Activated T-cell treated with anti-CD3 and anti-CD28 coated beads, Interleukin-2, amount 50 U/mL, for 4 hours (primary cell): ENCODE data around the gene RABGEF1. TPM values are rescaled to one million over a fixed set of nuclear protein-coding genes. Genes with fewer than 3 reads are reported as not detected.
"Not testable (repeated sequence)": the region's sequence is repeated elsewhere in the genome, so short reads cannot be mapped to it uniquely, and the experiment has no call there.

Experiments
- ATAC-seq, 2 donors: fragments of 200-7000 bp; cut with Tn5 transposase; one replicate each; pipeline ENCODE4 v1.10.0; 2021
- DNase-seq: peaks from one replicate; pipeline ENCODE4 v3.0.0-alpha.2; 2020
- H3K27me3 Mint-ChIP-seq: one replicate; pipeline ENCODE4 v1.8.0; 2021; ENCODE audit warnings: low read depth, mixed read lengths
- H3K36me3 Mint-ChIP-seq: one replicate; pipeline ENCODE4 v1.8.0; 2022; ENCODE audit warnings: mixed read lengths; ENCODE audit not compliant: insufficient read depth
- H3K4me1 Mint-ChIP-seq: one replicate; pipeline ENCODE4 v1.8.0; 2021; ENCODE audit warnings: low read depth, mixed read lengths
- H3K4me3 Mint-ChIP-seq: one replicate; pipeline ENCODE4 v1.8.0; 2021; ENCODE audit warnings: mild to moderate bottlenecking, moderate library complexity, mixed read lengths
- H3K9me3 Mint-ChIP-seq: one replicate; pipeline ENCODE4 v1.8.0; 2021; ENCODE audit warnings: mixed read lengths
- total RNA-seq, 3 donors: library from RNA; stranded (reverse); gene quantifications; one replicate each; pipeline ENCODE4 v1.2.1, GENCODE V29; 2021

RABGEF1 gene
- total RNA-seq, 3 donors from 2014 or later = 18.4 to 21.3 (median 18.8) TPM

GRCh38 chr7:66741710-66742049, 1.1 kb downstream of the RABGEF1 start:
- ATAC-seq (no peak), DNase-seq (no peak)
- Mint-ChIP-seq H3K4me3 (peak overlapping the region; percentile 97), H3K9me3 (no peaks in the 10 kb centered on the region), H3K4me1 (peaks cover 29% of the 10 kb centered on the region), H3K27me3 (no peaks in the 10 kb centered on the region), H3K36me3 (peaks cover 1% of the 10 kb centered on the region)

GRCh38 chr7:66742298-66742697, 1.8 kb downstream of the RABGEF1 start:
- H3K36me3 Mint-ChIP-seq, DNase-seq, H3K27me3 Mint-ChIP-seq, H3K9me3 Mint-ChIP-seq, ATAC-seq: not testable (repeated sequence)
- Mint-ChIP-seq H3K4me1 (peaks cover 26% of the 10 kb centered on the region), H3K4me3 (peak overlapping the region; percentile 63)

GRCh38 chr7:66743920-66744319, 3.4 kb downstream of the RABGEF1 start:
- Mint-ChIP-seq H3K4me3 (no peak overlapping the region), H3K36me3 (peaks cover 4% of the 10 kb centered on the region), H3K4me1 (peaks cover 31% of the 10 kb centered on the region), H3K27me3 (no peaks in the 10 kb centered on the region), H3K9me3 (no peaks in the 10 kb centered on the region)
- ATAC-seq (no peak), DNase-seq (no peak)

DNA sequence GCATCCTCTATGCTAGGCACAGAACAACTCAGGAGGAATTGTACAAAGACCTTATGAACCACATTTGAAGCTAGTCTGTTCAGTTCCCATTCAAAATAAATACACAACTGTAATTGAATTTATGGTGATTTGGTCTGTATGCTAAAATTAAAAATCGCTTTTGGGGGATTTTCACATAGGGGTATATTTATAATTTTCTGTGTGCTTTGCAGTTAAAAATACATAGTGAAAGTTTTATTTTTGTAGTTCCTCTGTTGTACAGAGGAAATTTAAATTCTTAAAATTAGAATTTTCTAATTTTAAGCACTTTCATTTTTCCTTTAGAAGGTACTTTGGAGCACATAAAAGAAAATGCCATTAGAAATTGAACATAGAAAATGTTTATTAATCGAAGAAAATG, 6.9 kb downstream of the RABGEF1 start:
- Mint-ChIP-seq H3K4me1 (peaks cover 28% of the 10 kb centered on the region), H3K27me3 (no peaks in the 10 kb centered on the region), H3K36me3 (peaks cover 7% of the 10 kb centered on the region), H3K9me3 (no peaks in the 10 kb centered on the region), H3K4me3 (no peak overlapping the region)
- DNase-seq (no peak), ATAC-seq (no peak)

DNA sequence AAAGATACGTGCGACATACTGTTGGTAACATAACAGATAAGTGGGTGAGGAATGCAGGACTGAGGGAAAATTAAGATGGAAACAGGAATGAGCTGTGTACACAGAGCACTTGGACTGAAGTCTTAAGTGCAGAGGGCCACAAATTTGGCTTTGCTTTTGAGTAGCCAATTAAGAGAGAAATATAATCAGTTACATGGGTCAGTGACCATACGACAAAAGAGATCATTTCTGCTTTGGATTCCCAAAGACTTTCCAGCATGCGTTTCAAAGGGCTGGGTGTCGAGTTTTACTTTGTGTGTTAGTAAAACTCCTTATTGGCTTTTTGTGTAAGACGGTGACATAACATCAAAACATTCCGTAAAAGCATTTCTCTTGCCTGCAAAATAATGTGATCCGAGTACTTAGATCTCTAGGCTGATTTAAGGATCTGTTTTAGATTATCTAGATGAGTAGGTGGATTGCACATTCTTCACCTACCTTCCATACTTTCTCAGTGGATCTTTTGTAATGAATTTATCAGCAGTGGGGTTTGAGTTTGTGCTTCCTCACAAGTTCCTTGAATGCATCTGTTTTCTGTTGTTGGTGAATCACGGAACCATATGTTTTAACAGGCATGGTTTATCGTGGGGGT, 7.5 kb downstream of the RABGEF1 start:
- Mint-ChIP-seq H3K9me3 (no peaks in the 10 kb centered on the region), H3K4me1 (peaks cover 30% of the 10 kb centered on the region), H3K36me3 (peaks cover 9% of the 10 kb centered on the region), H3K27me3 (no peaks in the 10 kb centered on the region), H3K4me3 (no peak overlapping the region)
- no peak for ATAC-seq
- DNase-seq = no peak

DNA sequence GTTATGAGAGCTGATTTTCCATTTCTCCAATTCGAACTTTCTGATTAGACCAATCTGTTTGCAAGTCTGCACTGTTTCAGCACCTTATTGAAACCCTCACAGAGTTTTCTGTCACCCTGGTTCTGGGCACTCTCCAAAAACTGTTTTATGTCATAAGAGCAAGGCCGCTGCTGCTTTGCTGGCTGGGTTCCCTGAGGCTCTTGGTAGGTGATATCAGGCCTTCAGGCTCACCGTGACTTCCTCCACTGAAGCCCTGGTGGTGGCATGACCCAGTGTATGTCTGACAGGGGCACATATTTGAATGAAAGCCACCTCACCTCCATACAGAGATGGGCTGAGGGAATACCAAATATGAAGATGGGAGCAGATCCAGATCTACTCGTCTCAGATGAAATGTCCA, 8.3 kb downstream of the RABGEF1 start:
- H3K27me3 Mint-ChIP-seq = no peaks in the 10 kb centered on the region

GRCh38 chr7:66751945-66752344, 11.4 kb downstream of the RABGEF1 start:
- DNase-seq = no peak
- Mint-ChIP-seq H3K27me3 (no peaks in the 10 kb centered on the region), H3K9me3 (no peaks in the 10 kb centered on the region), H3K4me3 (no peak overlapping the region), H3K4me1 (peaks cover 32% of the 10 kb centered on the region), H3K36me3 (peaks cover 7% of the 10 kb centered on the region)
- ATAC-seq = no peak

More for the DNA sequence above, 8.3 kb downstream of the RABGEF1 start:
- Mint-ChIP-seq H3K9me3 (no peaks in the 10 kb centered on the region), H3K36me3 (peaks cover 9% of the 10 kb centered on the region), H3K4me1 (peaks cover 31% of the 10 kb centered on the region), H3K4me3 (no peak overlapping the region)
- ATAC-seq (no peak), DNase-seq (no peak)

GRCh38 chr7:66754541-66754940, 14.0 kb downstream of the RABGEF1 start:
- Mint-ChIP-seq H3K4me3 (no peak overlapping the region), H3K4me1 (peaks cover 38% of the 10 kb centered on the region), H3K36me3 (peaks cover 7% of the 10 kb centered on the region), H3K27me3 (no peaks in the 10 kb centered on the region), H3K9me3 (no peaks in the 10 kb centered on the region)
- DNase-seq (no peak), ATAC-seq (no peak)

- ATAC-seq, H3K4me3 Mint-ChIP-seq, H3K9me3 Mint-ChIP-seq, H3K27me3 Mint-ChIP-seq, DNase-seq, H3K36me3 Mint-ChIP-seq: not testable (repeated sequence)
- H3K4me1 Mint-ChIP-seq = peaks cover 36% of the 10 kb centered on the region
Measured at GRCh38 chr7:66755059-66755458, 14.5 kb downstream of the RABGEF1 start.

GRCh38 chr7:66756227-66756626, 15.7 kb downstream of the RABGEF1 start:
- ATAC-seq, DNase-seq, H3K9me3 Mint-ChIP-seq, H3K36me3 Mint-ChIP-seq, H3K27me3 Mint-ChIP-seq, H3K4me3 Mint-ChIP-seq: not testable (repeated sequence)
- peaks cover 35% of the 10 kb centered on the region for H3K4me1 Mint-ChIP-seq

DNA sequence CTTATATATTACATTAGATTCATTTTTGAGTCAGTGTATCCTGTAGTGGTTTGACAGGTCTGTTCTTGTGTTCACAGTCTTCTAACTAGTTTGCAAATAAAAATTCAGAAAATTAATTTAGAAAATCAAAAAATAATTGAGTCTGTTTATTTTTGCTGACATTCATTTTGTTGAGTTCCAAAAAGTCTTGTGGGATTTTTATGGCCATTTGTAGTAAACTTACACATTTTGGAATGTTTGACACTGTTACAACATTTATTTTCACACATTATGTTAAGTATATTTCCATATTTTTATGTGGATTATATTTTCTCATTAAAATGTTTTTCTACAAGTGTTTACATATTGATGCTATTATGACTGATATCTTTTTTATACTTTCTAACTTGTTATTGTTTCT, 16.4 kb downstream of the RABGEF1 start:
- ATAC-seq (no peak), DNase-seq (no peak)
- Mint-ChIP-seq H3K27me3 (no peaks in the 10 kb centered on the region), H3K9me3 (no peaks in the 10 kb centered on the region), H3K4me1 (peaks cover 29% of the 10 kb centered on the region), H3K36me3 (peaks cover 8% of the 10 kb centered on the region), H3K4me3 (no peak overlapping the region)

- Mint-ChIP-seq H3K4me3 (no peak overlapping the region), H3K36me3 (peaks cover 6% of the 10 kb centered on the region), H3K27me3 (no peaks in the 10 kb centered on the region), H3K4me1 (peaks cover 23% of the 10 kb centered on the region), H3K9me3 (no peaks in the 10 kb centered on the region)
- no peak for DNase-seq
- ATAC-seq = no peak
Measured at GRCh38 chr7:66757939-66758338, 17.4 kb downstream of the RABGEF1 start.

GRCh38 chr7:66758950-66759628, 18.6 kb downstream of the RABGEF1 start:
- Mint-ChIP-seq H3K27me3 (no peaks in the 10 kb centered on the region), H3K36me3 (peaks cover 12% of the 10 kb centered on the region), H3K4me1 (peaks cover 25% of the 10 kb centered on the region), H3K9me3 (peaks cover 6% of the 10 kb centered on the region), H3K4me3 (no peak overlapping the region)
- peak; percentile 63 to 89 for ATAC-seq
- no peak for DNase-seq

- not testable (repeated sequence) for H3K9me3 Mint-ChIP-seq, ATAC-seq, H3K27me3 Mint-ChIP-seq, DNase-seq, H3K4me3 Mint-ChIP-seq
- peaks cover 14% of the 10 kb centered on the region for H3K36me3 Mint-ChIP-seq
- peaks cover 41% of the 10 kb centered on the region for H3K4me1 Mint-ChIP-seq
Measured at GRCh38 chr7:66763183-66763582, 22.6 kb downstream of the RABGEF1 start.

DNA sequence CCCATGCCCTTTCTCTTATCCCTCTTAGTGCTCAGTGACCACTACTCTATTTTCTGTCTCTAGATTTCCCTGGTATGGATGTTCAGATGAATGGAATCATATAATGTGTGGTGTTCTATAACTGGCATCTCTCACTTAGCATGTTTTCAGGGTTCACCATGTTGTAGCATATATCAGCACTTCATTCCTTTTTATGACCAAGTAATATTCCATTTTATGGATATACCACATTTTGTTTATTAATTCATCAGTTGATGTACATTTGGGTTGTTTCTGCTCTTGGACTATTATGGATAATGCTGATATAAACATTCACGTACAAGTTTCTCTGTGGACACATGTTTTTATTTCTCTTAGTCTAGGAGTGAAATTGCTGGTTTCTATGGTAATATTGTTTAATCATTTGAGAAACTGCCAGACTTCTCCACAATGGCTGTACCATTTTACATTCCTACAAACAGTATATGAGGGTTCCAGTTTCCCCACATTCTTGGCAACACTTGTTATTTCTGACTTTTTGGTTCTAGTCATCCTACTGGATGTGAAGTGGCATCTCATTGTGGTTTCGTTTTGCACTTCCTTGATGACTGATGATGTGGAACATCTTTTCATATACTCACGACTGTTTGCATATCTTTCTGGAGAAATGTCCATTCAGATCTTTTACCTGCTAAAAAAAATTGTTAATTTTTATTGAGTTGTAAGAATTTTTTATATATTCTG, 23.3 kb downstream of the RABGEF1 start:
- H3K9me3 Mint-ChIP-seq, H3K4me3 Mint-ChIP-seq, ATAC-seq, H3K27me3 Mint-ChIP-seq, DNase-seq: not testable (repeated sequence)
- Mint-ChIP-seq H3K36me3 (peaks cover 11% of the 10 kb centered on the region), H3K4me1 (peaks cover 40% of the 10 kb centered on the region)
